SK-N-SH (cell line): ENCODE measurements around the gene JPT2. TPM values are rescaled to one million over a fixed set of nuclear protein-coding genes. Genes with fewer than 3 reads are reported as not detected.

Source experiments
- CTCF ChIA-PET: fragments of 300-600, 350-600 bp; formaldehyde crosslinking; extraction: SDS; loops from one replicate; lab custom pipeline; 2021; lab: Yijun Ruan, JAX
- POLR2A ChIA-PET: fragments of 350-600 bp; sonication (Branson Sonifier 250); formaldehyde crosslinking; extraction: SDS; loops from one replicate; lab custom pipeline; 2020; ENCODE audit warnings: antibody characterized with exemption, inconsistent platforms; lab: Yijun Ruan, JAX
- DNase-seq: peaks from one replicate; pipeline ENCODE4 v3.0.0; 2012
- H2AFZ ChIP-seq: fragments of 200-600 bp; sonication (generic); 2 replicates; pipeline ENCODE4 v1.8.1; 2016; ENCODE audit warnings: antibody characterized with exemption, mild to moderate bottlenecking, low read depth
- H3F3A ChIP-seq: fragments of 200-600 bp; sonication (generic); replicated peaks from 2 replicates; pipeline ENCODE3; 2016; ENCODE audit warnings: antibody characterized with exemption, mild to moderate bottlenecking; ENCODE audit not compliant: insufficient read depth
- H3K27ac ChIP-seq, 2 experiments: fragments of 200-500 bp in 1 of 2; fragments of 200-600 bp in 1 of 2; sonication (Bioruptor generic) in 1 of 2; sonication (generic), shearing (Covaris generic) in 1 of 2; 2 replicates each; pipeline versions ENCODE4 v1.5.1 to v1.6.1; 2014 to 2016; ENCODE audit warnings: low read depth in 2 of 2, inconsistent platforms in 1 of 2, low read length in 1 of 2, mild to moderate bottlenecking in 1 of 2, mixed read lengths in 1 of 2
- H3K27me3 ChIP-seq: fragments of 200-600 bp; sonication (generic), shearing (Covaris generic); 2 replicates; pipeline ENCODE4 v1.6.1; 2016; ENCODE audit warnings: mixed run types; ENCODE audit not compliant: insufficient read depth
- H3K36me3 ChIP-seq, 2 experiments: fragments of 200-500 bp in 1 of 2; fragments of 200-600 bp in 1 of 2; sonication (Bioruptor generic) in 1 of 2; sonication (generic) in 1 of 2; replicated peaks in 1 of 2; 2 replicates each; pipeline versions ENCODE3 to v1.5.1; 2014 to 2016; ENCODE audit warnings: low read length in 1 of 2, mild to moderate bottlenecking in 1 of 2; ENCODE audit not compliant: insufficient read depth in 2 of 2, control insufficient read depth in 1 of 2
- H3K4me1 ChIP-seq, 2 experiments: fragments of 200-500 bp in 1 of 2; fragments of 200-600 bp in 1 of 2; sonication (Bioruptor generic) in 1 of 2; sonication (generic), shearing (Covaris generic) in 1 of 2; 2 replicates each; pipeline versions ENCODE4 v1.5.1 to v1.6.1; 2014 to 2016; ENCODE audit warnings: low read depth in 1 of 2, low read length in 1 of 2, mixed run types in 1 of 2; ENCODE audit not compliant: insufficient read depth in 2 of 2, control insufficient read depth in 1 of 2
- H3K4me2 ChIP-seq: fragments of 200-600 bp; sonication (generic), shearing (Covaris generic); 2 replicates; pipeline ENCODE4 v1.6.1; 2017; ENCODE audit warnings: mixed run types
- H3K4me3 ChIP-seq, 2 experiments: fragments of 200-500 bp in 1 of 2; fragments of 200-600 bp in 1 of 2; sonication (Bioruptor generic) in 1 of 2; sonication (generic), shearing (Covaris generic) in 1 of 2; 2 replicates each; pipeline versions ENCODE4 v1.5.1 to v1.8.1; 2014 to 2016; ENCODE audit warnings: low read depth in 2 of 2, inconsistent platforms in 1 of 2, low read length in 1 of 2, mild to moderate bottlenecking in 1 of 2, mixed read lengths in 1 of 2, moderate library complexity in 1 of 2
- H3K79me2 ChIP-seq: fragments of 200-600 bp; sonication (generic); 2 replicates; pipeline ENCODE4 v1.8.1; 2017; ENCODE audit warnings: mild to moderate bottlenecking; ENCODE audit not compliant: insufficient read depth
- H3K9ac ChIP-seq: fragments of 200-600 bp; sonication (generic); 2 replicates; pipeline ENCODE4 v1.6.1; 2017; ENCODE audit warnings: mixed run types
- H3K9me2 ChIP-seq: fragments of 200-600 bp; sonication (generic); 2 replicates; pipeline ENCODE4 v1.6.1; 2017; ENCODE audit warnings: mixed run types
- H3K9me3 ChIP-seq: fragments of 200-600 bp; sonication (generic); 2 replicates; pipeline ENCODE4 v1.6.1; 2017; ENCODE audit warnings: mixed run types, mild to moderate bottlenecking, moderate library complexity
- H4K20me1 ChIP-seq: fragments of 200-600 bp; sonication (generic); 2 replicates; pipeline ENCODE4 v1.6.1; 2017; ENCODE audit warnings: mild to moderate bottlenecking, mixed run types; ENCODE audit not compliant: insufficient read depth
- ELF1 ChIP-seq: IDR thresholded peaks from 2 replicates; pipeline ENCODE4 v1.4.0; 2012
- FOSL2 ChIP-seq: IDR thresholded peaks from 2 replicates; pipeline ENCODE4 v1.4.0; 2012; ENCODE audit warnings: low read depth, mild to moderate bottlenecking, moderate library complexity, borderline replicate concordance
- FOXM1 ChIP-seq: IDR thresholded peaks from 2 replicates; pipeline ENCODE4 v1.4.0; 2012; ENCODE audit warnings: low read depth, mild to moderate bottlenecking
- GABPA ChIP-seq: IDR thresholded peaks from 2 replicates; pipeline ENCODE4 v1.4.0; 2012; ENCODE audit warnings: low read depth, mild to moderate bottlenecking
- GATA2 ChIP-seq: sonication (generic); formaldehyde crosslinking; IDR thresholded peaks from 2 replicates; pipeline ENCODE4 v1.5.0; 2020; ENCODE audit warnings: mild to moderate bottlenecking, missing genetic modification reagents
- NRF1 ChIP-seq: IDR thresholded peaks from 2 replicates; pipeline ENCODE4 v1.6.1; 2012; ENCODE audit warnings: low read depth, mild to moderate bottlenecking, low read length
- RCOR1 ChIP-seq: fragments of 150-350 bp; IDR thresholded peaks from 2 replicates; pipeline ENCODE4 v1.6.1; 2017; ENCODE audit warnings: antibody characterized with exemption, low read length
- RXRA ChIP-seq: IDR thresholded peaks from 2 replicates; pipeline ENCODE4 v1.4.0; 2012; ENCODE audit warnings: low read depth, mild to moderate bottlenecking, borderline replicate concordance
- TCF12 ChIP-seq: IDR thresholded peaks from 2 replicates; pipeline ENCODE4 v1.4.0; 2012
- TEAD4 ChIP-seq: IDR thresholded peaks from 2 replicates; pipeline ENCODE4 v1.4.0; 2012; ENCODE audit warnings: mild to moderate bottlenecking, borderline replicate concordance; ENCODE audit not compliant: insufficient read depth
- YY1 ChIP-seq: IDR thresholded peaks from 2 replicates; pipeline ENCODE4 v1.4.0; 2012; ENCODE audit warnings: low read depth, mild to moderate bottlenecking
- WGBS: methylation state at CpG from one replicate; pipeline ENCODE4 v1.1.6; 2017; ENCODE audit warnings: low lambda C conversion rate; 5-methylcytosine and 5-hydroxymethylcytosine counted together
- polyA plus RNA-seq, 3 experiments: library from polyadenylated mRNA; depleted of rRNA; stranded (reverse); fragments of >200 nt; gene quantifications; 2 replicates each; pipeline ENCODE4 v1.2.3, GENCODE V29; 2012
- TF ChIP-seq, protein P1 (sequence below): fragments of 150-350 bp; IDR thresholded peaks from 2 replicates; pipeline ENCODE4 v1.6.1; 2016; ENCODE audit warnings: mild to moderate bottlenecking, low read depth, low read length
- TF ChIP-seq, protein P2 (sequence below): fragments of 200-600 bp; sonication (generic); IDR thresholded peaks from 2 replicates; pipeline ENCODE4 v1.6.1; 2017; ENCODE audit warnings: antibody characterized with exemption, mild to moderate bottlenecking, moderate library complexity
- TF ChIP-seq, protein P3 (sequence below): IDR thresholded peaks from 2 replicates; pipeline ENCODE4 v1.4.0; 2012; ENCODE audit warnings: low read depth, borderline replicate concordance
- TF ChIP-seq, protein P4 (sequence below): IDR thresholded peaks from 2 replicates; pipeline ENCODE4 v1.6.1; 2012; ENCODE audit warnings: mild to moderate bottlenecking, low read depth, low read length, moderate library complexity
- TF ChIP-seq, protein P5 (sequence below): fragments of 150-350 bp; IDR thresholded peaks from 2 replicates; pipeline ENCODE4 v1.6.1; 2017; ENCODE audit warnings: antibody characterized with exemption, low read length, low read depth, borderline replicate concordance
- TF ChIP-seq, protein P6 (sequence below): IDR thresholded peaks from 2 replicates; pipeline ENCODE4; 2012

The JPT2 gene
- polyA plus RNA-seq, 1 of the 3 experiments (the other 2 are of a cell fraction): 67.4 TPM

DNA sequence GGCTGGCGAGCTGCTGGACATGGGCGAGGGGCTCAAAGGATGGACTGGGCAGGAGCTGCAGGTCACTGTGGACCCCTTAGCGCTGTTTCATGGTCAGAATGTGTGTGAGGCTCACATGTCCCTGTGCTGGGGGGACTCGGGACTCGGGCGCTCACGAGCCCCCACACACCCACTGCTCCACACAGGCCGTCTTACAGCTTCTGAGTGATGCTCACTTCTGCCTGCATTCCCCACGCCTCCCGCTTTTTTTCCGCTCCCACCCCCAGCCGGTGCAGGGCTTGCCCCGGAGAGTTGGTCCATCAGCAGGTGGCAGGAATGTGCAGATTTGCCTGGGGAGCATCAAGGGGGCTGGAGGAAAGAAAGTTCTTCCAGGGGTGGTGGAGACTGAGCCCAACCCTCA, 20.2 kb upstream of the JPT2 start:
- 98% methylated on average over 8 of the region's 13 CpGs for WGBS
- Histone ChIP-seq H4K20me1 (no peaks in the 10 kb centered on the region), H3K27me3 (no peaks in the 10 kb centered on the region), H3K36me3 (peaks cover 9 to 65% of the 10 kb centered on the region in 2 experiments), H3K9me3 (no peaks in the 10 kb centered on the region), H3F3A (no peaks in the 10 kb centered on the region), H3K79me2 (no peaks in the 10 kb centered on the region), H3K4me3 (no peak overlapping the region), H3K9ac (no peak overlapping the region), H3K4me1 (peaks cover 0 to 7% of the 10 kb centered on the region in 2 experiments; a peak in 1 of 4 replicates)
- ChIA-PET CTCF (interaction anchor here (1.0 kb wide), 1 partner anchor 21 kb away, joined by 3 read pairs; no protein-coding TSS in a partner anchor), POLR2A (interaction anchor here (0.5 kb wide), 1 partner anchor 73 kb away, joined by 3 read pairs; no protein-coding TSS in a partner anchor)
- DNase-seq: no peak
- no peak for TF ChIP-seq ELF1
- TF ChIP-seq, protein P1, sequence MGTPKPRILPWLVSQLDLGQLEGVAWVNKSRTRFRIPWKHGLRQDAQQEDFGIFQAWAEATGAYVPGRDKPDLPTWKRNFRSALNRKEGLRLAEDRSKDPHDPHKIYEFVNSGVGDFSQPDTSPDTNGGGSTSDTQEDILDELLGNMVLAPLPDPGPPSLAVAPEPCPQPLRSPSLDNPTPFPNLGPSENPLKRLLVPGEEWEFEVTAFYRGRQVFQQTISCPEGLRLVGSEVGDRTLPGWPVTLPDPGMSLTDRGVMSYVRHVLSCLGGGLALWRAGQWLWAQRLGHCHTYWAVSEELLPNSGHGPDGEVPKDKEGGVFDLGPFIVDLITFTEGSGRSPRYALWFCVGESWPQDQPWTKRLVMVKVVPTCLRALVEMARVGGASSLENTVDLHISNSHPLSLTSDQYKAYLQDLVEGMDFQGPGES: no peak
- TF ChIP-seq TEAD4: no peak
- TF ChIP-seq, protein P2, sequence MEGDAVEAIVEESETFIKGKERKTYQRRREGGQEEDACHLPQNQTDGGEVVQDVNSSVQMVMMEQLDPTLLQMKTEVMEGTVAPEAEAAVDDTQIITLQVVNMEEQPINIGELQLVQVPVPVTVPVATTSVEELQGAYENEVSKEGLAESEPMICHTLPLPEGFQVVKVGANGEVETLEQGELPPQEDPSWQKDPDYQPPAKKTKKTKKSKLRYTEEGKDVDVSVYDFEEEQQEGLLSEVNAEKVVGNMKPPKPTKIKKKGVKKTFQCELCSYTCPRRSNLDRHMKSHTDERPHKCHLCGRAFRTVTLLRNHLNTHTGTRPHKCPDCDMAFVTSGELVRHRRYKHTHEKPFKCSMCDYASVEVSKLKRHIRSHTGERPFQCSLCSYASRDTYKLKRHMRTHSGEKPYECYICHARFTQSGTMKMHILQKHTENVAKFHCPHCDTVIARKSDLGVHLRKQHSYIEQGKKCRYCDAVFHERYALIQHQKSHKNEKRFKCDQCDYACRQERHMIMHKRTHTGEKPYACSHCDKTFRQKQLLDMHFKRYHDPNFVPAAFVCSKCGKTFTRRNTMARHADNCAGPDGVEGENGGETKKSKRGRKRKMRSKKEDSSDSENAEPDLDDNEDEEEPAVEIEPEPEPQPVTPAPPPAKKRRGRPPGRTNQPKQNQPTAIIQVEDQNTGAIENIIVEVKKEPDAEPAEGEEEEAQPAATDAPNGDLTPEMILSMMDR: no peak
- TF ChIP-seq, protein P3, sequence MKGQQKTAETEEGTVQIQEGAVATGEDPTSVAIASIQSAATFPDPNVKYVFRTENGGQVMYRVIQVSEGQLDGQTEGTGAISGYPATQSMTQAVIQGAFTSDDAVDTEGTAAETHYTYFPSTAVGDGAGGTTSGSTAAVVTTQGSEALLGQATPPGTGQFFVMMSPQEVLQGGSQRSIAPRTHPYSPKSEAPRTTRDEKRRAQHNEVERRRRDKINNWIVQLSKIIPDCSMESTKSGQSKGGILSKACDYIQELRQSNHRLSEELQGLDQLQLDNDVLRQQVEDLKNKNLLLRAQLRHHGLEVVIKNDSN: no peak
- TF ChIP-seq YY1: no peak
- TF ChIP-seq RXRA: no peak
- TF ChIP-seq FOXM1: no peak
- TF ChIP-seq, all 33 proteins: peak for 0
- Histone ChIP-seq H3K4me2 (no peak overlapping the region), H2AFZ (no peak overlapping the region), H3K9me2 (no peaks in the 10 kb centered on the region), H3K27ac (no peak overlapping the region)

DNA sequence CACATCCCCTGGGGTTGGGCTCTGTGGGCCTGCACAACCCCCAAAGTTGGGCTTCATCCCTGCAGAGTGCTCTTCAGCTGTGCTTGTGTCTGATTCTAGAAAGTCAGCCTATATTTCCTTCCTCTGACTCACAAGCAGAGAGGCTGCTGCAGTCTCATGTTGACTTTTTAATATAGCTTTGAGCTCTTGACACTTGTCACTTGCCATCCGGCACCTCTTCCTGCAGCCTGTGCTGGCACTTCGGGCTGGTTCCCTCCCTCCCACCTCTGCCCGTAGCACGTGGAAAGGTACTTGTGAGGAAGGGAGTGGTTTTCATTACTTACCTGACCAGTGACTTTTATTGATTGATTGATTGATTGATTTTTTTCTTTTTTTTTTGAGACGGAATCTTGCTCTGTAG, 19.0 kb upstream of the JPT2 start:
- no peak overlapping the region for H2AFZ ChIP-seq
- H3K36me3 ChIP-seq: peaks cover 17 to 72% of the 10 kb centered on the region in 2 experiments
- no peaks in the 10 kb centered on the region for H3K9me2 ChIP-seq
- no peaks in the 10 kb centered on the region for H3F3A ChIP-seq
- peaks cover 0 to 7% of the 10 kb centered on the region in 2 experiments; a peak in 1 of 4 replicates for H3K4me1 ChIP-seq
- H3K9me3 ChIP-seq: no peaks in the 10 kb centered on the region
- no peak for DNase-seq
- no peak overlapping the region for H3K4me3 ChIP-seq
- H4K20me1 ChIP-seq: no peaks in the 10 kb centered on the region
- no peak overlapping the region for H3K27ac ChIP-seq
- H3K4me2 ChIP-seq: no peak overlapping the region
- CTCF ChIA-PET: no interaction called here
- no peaks in the 10 kb centered on the region for H3K79me2 ChIP-seq
- H3K27me3 ChIP-seq: no peaks in the 10 kb centered on the region
- 96% methylated on average over 5 of the region's 5 CpGs for WGBS
- POLR2A ChIA-PET: no interaction called here
- H3K9ac ChIP-seq: no peak overlapping the region
- TF ChIP-seq TCF12: no peak
- no peak for TF ChIP-seq RCOR1
- TF ChIP-seq, protein P4, sequence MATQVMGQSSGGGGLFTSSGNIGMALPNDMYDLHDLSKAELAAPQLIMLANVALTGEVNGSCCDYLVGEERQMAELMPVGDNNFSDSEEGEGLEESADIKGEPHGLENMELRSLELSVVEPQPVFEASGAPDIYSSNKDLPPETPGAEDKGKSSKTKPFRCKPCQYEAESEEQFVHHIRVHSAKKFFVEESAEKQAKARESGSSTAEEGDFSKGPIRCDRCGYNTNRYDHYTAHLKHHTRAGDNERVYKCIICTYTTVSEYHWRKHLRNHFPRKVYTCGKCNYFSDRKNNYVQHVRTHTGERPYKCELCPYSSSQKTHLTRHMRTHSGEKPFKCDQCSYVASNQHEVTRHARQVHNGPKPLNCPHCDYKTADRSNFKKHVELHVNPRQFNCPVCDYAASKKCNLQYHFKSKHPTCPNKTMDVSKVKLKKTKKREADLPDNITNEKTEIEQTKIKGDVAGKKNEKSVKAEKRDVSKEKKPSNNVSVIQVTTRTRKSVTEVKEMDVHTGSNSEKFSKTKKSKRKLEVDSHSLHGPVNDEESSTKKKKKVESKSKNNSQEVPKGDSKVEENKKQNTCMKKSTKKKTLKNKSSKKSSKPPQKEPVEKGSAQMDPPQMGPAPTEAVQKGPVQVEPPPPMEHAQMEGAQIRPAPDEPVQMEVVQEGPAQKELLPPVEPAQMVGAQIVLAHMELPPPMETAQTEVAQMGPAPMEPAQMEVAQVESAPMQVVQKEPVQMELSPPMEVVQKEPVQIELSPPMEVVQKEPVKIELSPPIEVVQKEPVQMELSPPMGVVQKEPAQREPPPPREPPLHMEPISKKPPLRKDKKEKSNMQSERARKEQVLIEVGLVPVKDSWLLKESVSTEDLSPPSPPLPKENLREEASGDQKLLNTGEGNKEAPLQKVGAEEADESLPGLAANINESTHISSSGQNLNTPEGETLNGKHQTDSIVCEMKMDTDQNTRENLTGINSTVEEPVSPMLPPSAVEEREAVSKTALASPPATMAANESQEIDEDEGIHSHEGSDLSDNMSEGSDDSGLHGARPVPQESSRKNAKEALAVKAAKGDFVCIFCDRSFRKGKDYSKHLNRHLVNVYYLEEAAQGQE: no peak
- no peak for TF ChIP-seq FOSL2
- TF ChIP-seq, protein P3: no peak
- no peak for TF ChIP-seq ELF1
- no peak for TF ChIP-seq GABPA
- TF ChIP-seq, protein P5, sequence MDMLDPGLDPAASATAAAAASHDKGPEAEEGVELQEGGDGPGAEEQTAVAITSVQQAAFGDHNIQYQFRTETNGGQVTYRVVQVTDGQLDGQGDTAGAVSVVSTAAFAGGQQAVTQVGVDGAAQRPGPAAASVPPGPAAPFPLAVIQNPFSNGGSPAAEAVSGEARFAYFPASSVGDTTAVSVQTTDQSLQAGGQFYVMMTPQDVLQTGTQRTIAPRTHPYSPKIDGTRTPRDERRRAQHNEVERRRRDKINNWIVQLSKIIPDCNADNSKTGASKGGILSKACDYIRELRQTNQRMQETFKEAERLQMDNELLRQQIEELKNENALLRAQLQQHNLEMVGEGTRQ: no peak
- TF ChIP-seq NRF1: no peak
- TF ChIP-seq GATA2: no peak
- TF ChIP-seq, protein P6, sequence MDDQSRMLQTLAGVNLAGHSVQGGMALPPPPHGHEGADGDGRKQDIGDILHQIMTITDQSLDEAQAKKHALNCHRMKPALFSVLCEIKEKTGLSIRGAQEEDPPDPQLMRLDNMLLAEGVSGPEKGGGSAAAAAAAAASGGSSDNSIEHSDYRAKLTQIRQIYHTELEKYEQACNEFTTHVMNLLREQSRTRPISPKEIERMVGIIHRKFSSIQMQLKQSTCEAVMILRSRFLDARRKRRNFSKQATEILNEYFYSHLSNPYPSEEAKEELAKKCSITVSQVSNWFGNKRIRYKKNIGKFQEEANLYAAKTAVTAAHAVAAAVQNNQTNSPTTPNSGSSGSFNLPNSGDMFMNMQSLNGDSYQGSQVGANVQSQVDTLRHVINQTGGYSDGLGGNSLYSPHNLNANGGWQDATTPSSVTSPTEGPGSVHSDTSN: no peak
